Progenitor cell of endocrine pancreas (in vitro differentiated cells): ENCODE results near the gene IL1R1. TPM values are rescaled to one million over a fixed set of nuclear protein-coding genes. Genes with fewer than 3 reads are reported as not detected.

Source experiments
- DNase-seq: peaks from one replicate; pipeline ENCODE4 v3.0.0; 2021; ENCODE audit warnings: low spot score; ENCODE audit not compliant: unreplicated experiment
- H3K27ac Mint-ChIP-seq: 2 replicates; pipeline ENCODE4 v1.8.0; 2021; ENCODE audit warnings: mild to moderate bottlenecking, moderate library complexity, mixed read lengths
- H3K27me3 Mint-ChIP-seq: 2 replicates; pipeline ENCODE4 v1.8.0; 2021; ENCODE audit warnings: mixed read lengths
- H3K36me3 Mint-ChIP-seq: 2 replicates; pipeline ENCODE4 v1.8.0; 2022; ENCODE audit warnings: mixed read lengths; ENCODE audit not compliant: insufficient read depth
- H3K4me1 Mint-ChIP-seq: 2 replicates; pipeline ENCODE4 v1.8.0; 2021; ENCODE audit warnings: low read depth, mixed read lengths
- H3K4me3 Mint-ChIP-seq: 2 replicates; pipeline ENCODE4 v1.8.0; 2021; ENCODE audit warnings: low read depth, mild to moderate bottlenecking, moderate library complexity, mixed read lengths
- H3K9me3 Mint-ChIP-seq: 2 replicates; pipeline ENCODE4 v1.8.0; 2021; ENCODE audit warnings: low read depth, mixed read lengths
- CTCF ChIP-seq: fragments of 200-600 bp; sonication (generic); IDR thresholded peaks from one replicate; pipeline ENCODE4 v1.5.0; 2021; ENCODE audit warnings: antibody characterized with exemption, mild to moderate bottlenecking; ENCODE audit not compliant: unreplicated experiment
- total RNA-seq: library from RNA; stranded (reverse); gene quantifications from 2 replicates; pipeline ENCODE4 v1.2.1, GENCODE V29; 2021

Gene IL1R1
- total RNA-seq, 1 donor from 2014 or later = 1.1 TPM

DNA sequence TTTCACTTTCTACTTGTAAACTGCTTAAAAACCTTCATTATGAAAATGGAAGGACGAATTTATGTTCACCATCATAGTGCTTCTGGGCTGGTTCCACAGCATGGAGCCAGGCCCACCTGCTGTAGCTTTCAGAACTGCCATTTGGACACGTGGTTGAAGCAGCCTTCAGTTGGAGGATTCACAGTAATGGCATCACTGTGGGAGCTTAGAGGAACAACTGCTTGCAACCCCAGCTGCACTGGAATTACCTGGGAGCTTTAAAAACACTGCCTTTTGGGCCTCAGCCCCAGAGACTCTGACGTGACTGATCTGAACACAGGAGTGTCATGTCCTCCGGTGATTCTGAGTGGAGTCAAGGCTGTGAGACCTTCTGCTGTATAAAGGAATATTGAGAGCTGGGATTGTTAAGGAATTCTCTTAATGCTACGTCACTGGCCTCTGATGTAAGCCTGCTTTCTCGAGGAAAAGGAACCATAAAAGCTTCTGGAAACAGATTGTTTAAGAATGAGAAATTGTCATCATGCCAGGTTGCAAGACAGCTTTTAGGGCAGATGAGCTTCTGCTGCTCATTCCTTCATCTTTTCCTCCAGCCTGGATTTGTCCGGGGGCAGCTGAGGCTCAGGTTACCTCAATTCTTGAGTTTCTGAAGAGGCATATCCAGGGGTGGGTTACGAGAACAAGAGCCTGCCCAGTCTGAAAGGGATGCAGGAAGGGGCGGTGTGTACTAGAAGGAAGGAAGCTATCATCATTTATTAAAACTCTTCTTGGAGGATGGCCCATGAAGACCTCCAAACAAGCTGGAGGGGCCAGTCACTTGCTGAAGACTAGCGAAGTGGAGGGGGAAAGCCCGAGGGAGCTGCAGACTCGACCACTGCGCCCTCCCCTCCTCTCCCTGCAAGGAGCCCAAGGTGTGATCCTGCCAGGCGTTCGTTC, 1.3 kb upstream of the IL1R1 start:
- H3K9me3 Mint-ChIP-seq = no peaks in the 10 kb centered on the region
- no peaks in the 10 kb centered on the region for H3K36me3 Mint-ChIP-seq
- no peak for TF ChIP-seq CTCF
- H3K27me3 Mint-ChIP-seq = peaks cover 54% of the 10 kb centered on the region
- no peak overlapping the region for H3K27ac Mint-ChIP-seq
- no peak for DNase-seq
- no peaks in the 10 kb centered on the region for H3K4me1 Mint-ChIP-seq
- peak overlapping the region; percentile 75 for H3K4me3 Mint-ChIP-seq

- peak overlapping the region; percentile 67 for H3K4me3 Mint-ChIP-seq
- peaks cover 50% of the 10 kb centered on the region for H3K27me3 Mint-ChIP-seq
- H3K4me1 Mint-ChIP-seq = no peaks in the 10 kb centered on the region
- DNase-seq = no peak
- H3K27ac Mint-ChIP-seq = peak overlapping the region; percentile 35
- no peaks in the 10 kb centered on the region for H3K36me3 Mint-ChIP-seq
- no peak for TF ChIP-seq CTCF
- no peaks in the 10 kb centered on the region for H3K9me3 Mint-ChIP-seq
These were observed 393 bp downstream of the IL1R1 start for GRCh38 chr2:102142829-102143449.

DNA sequence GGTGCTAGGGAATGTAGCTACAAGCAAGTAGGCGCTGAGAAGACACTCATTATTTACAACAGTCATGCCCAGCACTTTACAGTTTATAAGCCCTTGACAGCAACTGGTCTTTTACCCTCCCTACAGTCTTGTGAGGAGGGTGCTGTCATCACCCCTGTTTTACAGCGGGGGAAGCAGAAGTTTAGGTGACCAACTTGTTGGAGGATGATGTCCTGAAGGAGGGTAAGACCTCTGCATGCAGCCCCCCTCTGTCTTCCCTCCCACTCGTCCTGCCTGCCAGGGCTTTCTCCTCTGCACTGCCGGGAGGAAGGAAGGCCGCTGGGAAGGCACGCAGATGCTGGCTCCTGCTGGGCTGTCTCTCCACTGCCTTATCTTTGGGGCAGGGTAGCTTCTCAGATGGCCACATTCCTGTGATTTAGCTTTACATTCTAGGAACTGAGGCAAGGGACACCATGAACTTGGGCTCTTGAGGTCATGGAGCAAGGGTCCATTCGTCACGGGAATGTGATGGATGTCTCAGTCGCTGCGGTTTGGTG, 972 bp downstream of the IL1R1 start:
- H3K27ac Mint-ChIP-seq = no peak overlapping the region
- H3K36me3 Mint-ChIP-seq = no peaks in the 10 kb centered on the region
- no peak for TF ChIP-seq CTCF
- no peak for DNase-seq
- peak overlapping the region; percentile 67 for H3K4me3 Mint-ChIP-seq
- peaks cover under 1% of the 10 kb centered on the region for H3K9me3 Mint-ChIP-seq
- no peaks in the 10 kb centered on the region for H3K4me1 Mint-ChIP-seq
- H3K27me3 Mint-ChIP-seq = peaks cover 47% of the 10 kb centered on the region

DNA sequence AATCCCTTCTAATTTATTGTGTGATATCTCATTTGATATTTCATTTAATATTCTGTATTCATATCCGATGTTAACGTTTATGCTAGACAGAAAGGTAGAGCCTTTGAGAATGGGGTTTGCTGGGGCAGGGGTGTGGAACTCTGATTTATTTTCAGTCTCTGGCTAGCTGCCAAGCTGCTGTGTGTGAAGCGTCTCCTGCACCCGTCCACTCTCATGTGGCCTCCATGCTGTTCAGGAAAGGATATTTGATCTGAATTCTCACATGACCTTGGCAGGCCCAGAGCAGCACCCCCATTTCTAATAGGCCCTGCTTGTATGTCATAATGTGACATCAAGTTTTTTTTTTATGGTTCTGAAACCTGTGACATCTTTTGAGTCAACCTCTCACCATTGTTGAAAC, 1.6 kb downstream of the IL1R1 start:
- no peak for TF ChIP-seq CTCF
- no peaks in the 10 kb centered on the region for H3K36me3 Mint-ChIP-seq
- no peak overlapping the region for H3K27ac Mint-ChIP-seq
- DNase-seq = no peak
- H3K4me1 Mint-ChIP-seq = no peaks in the 10 kb centered on the region
- H3K27me3 Mint-ChIP-seq = peaks cover 46% of the 10 kb centered on the region
- H3K9me3 Mint-ChIP-seq = peaks cover 7% of the 10 kb centered on the region
- no peak overlapping the region for H3K4me3 Mint-ChIP-seq

DNA sequence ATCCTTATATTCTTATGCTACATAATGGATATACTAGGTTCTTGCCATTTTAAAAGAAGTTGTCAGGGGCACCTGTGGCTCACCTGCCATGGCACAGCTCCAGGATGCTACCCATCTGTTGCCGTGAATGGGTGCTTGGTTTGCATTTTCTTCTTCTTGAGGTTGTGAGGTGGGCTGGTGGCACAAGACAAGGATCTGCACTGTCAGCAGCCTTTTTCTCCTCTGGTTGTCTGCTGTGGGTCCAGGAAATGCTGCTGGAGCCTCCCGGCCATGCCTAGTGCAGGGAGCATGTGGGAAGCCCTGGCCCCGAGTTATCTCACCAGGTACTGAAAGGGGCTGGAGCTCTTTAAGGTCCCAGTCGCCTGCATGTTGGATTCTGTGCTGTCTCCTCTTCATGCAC, 2.6 kb downstream of the IL1R1 start:
- H3K4me1 Mint-ChIP-seq = no peaks in the 10 kb centered on the region
- no peaks in the 10 kb centered on the region for H3K36me3 Mint-ChIP-seq
- no peak for DNase-seq
- H3K27ac Mint-ChIP-seq = no peak overlapping the region
- peaks cover 40% of the 10 kb centered on the region for H3K27me3 Mint-ChIP-seq
- no peak overlapping the region for H3K4me3 Mint-ChIP-seq
- peaks cover 7% of the 10 kb centered on the region for H3K9me3 Mint-ChIP-seq
- no peak for TF ChIP-seq CTCF
